GM12864 (cell line): ENCODE data around the gene DDI2.

Source experiments
- DNase-seq: peaks from one replicate; pipeline ENCODE4 v3.0.0-alpha.2; 2011; ENCODE audit warnings: low read depth
- H3K4me3 ChIP-seq: 2 replicates; pipeline ENCODE4 v1.5.1; 2011; ENCODE audit warnings: mild to moderate bottlenecking, low read depth, low read length, control low read depth
- TF ChIP-seq, protein P1 (sequence below): IDR thresholded peaks from 2 replicates; pipeline ENCODE4 v1.5.1; 2011; ENCODE audit warnings: low read depth, mild to moderate bottlenecking, moderate library complexity, low read length, control low read depth, inconsistent platforms; ENCODE audit errors: missing control alignments

DDI2 gene

DNA sequence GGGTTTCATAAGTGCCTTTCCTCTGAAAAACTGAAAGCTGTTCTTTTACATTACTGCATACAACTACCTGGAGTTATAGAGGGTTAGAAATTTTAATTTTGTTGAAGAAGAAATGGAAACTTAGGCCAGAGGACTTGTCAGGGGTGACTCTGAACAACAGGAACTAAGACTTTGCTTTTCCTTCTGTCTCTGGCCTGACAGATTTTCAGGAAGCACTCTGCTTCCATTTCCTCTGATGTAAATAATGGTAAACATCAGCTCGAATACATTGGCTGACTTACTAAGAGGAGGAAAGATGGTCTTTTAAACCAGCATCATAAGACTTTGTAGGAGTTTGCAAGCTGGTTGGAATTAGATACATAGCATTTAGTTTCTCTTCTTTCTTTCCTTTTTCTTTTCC, 39.8 kb downstream of the DDI2 start:
- no peak overlapping the region for H3K4me3 ChIP-seq
- TF ChIP-seq, protein P1, sequence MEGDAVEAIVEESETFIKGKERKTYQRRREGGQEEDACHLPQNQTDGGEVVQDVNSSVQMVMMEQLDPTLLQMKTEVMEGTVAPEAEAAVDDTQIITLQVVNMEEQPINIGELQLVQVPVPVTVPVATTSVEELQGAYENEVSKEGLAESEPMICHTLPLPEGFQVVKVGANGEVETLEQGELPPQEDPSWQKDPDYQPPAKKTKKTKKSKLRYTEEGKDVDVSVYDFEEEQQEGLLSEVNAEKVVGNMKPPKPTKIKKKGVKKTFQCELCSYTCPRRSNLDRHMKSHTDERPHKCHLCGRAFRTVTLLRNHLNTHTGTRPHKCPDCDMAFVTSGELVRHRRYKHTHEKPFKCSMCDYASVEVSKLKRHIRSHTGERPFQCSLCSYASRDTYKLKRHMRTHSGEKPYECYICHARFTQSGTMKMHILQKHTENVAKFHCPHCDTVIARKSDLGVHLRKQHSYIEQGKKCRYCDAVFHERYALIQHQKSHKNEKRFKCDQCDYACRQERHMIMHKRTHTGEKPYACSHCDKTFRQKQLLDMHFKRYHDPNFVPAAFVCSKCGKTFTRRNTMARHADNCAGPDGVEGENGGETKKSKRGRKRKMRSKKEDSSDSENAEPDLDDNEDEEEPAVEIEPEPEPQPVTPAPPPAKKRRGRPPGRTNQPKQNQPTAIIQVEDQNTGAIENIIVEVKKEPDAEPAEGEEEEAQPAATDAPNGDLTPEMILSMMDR: no peak
- no peak for DNase-seq

DNA sequence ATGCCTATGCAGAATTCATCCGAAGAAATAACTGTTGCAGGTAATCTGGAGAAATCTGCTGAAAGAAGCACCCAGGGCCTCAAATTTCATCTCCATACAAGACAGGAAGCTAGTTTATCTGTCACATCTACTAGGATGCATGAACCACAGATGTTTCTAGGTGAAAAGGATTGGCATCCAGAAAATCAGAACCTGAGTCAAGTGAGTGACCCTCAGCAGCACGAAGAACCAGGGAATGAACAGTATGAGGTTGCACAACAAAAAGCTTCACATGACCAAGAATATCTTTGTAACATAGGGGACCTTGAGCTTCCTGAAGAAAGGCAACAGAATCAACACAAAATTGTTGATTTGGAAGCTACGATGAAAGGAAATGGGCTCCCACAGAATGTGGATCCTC, 42.9 kb downstream of the DDI2 start:
- DNase-seq: no peak
- TF ChIP-seq, protein P1: no peak
- H3K4me3 ChIP-seq: no peak overlapping the region

DNA sequence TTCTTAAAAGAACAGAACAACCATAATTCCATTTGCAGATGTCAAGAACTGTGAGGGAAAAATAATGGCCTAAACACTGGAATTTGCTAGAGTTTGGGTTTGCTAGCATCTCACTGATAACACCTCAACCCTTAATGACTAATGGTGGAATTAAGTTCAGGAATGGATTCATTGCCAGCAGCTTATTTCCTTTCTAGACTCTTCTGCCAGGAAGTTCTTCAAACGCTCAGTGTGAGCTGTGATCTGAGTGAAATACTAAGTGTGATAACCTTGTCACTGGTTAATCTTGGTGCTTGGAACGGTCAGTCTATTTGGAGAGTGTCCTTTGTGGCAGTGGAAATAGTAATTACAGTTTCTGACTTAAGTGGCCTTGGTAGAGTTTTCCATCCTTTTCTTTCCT, 45.2 kb downstream of the DDI2 start:
- no peak for DNase-seq
- TF ChIP-seq, protein P1: no peak
- no peak overlapping the region for H3K4me3 ChIP-seq

DNA sequence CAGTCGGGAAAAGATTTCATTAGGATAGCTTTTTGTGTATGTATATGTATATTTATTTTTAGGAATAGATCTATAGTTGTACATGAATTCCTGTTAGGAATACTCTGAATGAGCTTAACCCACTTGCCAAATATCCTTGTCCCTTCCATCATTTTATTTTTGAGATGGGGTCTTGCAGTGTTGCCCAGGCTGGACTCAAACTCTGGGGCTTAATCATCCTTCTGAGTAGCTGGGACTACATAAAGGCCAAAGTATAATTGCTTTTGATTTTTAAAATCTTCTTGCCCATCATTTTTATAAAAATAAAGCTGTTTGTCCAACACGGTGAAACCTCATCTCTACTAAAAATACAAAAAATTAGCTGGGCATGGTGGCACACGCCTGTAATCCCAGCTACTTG, 46.7 kb downstream of the DDI2 start:
- TF ChIP-seq, protein P1: no peak
- no peak overlapping the region for H3K4me3 ChIP-seq
- DNase-seq: no peak

DNA sequence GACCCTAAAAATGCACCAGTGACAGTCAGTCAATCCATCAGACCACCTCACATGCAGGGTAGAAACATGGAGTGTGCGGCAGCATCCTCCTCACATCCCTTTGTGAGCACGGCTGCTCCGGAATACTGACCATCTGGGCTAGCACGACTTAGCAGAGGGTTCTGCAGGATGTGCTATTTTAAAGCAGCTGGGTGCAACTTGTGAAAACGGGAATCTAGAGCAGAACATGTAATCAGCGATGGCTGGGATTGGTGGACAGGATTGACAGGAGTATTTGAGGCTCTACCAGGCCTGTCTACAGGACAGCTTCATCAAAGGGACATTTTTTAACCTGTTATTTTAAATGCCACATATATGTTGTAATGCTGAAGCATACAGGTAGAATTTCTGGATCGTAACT, 50.1 kb downstream of the DDI2 start:
- DNase-seq: no peak
- H3K4me3 ChIP-seq: no peak overlapping the region
- TF ChIP-seq, protein P1: no peak

DNA sequence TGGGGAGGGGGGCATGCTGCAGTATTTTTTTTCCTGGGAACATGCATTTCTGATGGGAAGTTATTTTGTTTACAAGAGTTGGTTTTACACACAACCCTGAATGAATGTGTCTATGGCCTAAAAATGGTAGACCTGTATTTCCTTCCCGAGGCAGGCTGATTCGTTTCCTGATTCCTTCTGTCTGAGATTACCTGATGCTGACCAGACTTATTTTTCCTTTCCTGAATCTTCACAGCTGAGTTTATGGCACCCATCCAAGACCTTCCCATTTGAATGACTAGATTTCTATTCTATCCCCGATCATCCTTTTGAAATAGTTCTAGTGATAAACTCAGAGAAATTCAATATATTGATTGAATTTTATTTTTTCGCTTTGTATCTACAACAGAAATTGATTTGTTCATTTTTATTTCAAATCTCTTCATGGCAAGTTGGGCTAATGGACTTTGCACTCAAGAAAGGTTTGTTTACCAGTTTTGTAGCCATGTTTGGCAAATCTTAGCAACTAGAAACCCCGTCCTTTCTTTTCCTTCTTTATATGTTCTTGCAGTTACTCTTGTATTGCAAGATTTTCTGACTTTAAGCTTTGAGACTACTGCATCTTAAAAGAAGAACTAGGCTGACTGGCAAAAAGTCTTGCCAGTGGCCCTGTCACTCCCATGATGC, 51.0 kb downstream of the DDI2 start:
- no peak for DNase-seq
- TF ChIP-seq, protein P1: no peak

DNA sequence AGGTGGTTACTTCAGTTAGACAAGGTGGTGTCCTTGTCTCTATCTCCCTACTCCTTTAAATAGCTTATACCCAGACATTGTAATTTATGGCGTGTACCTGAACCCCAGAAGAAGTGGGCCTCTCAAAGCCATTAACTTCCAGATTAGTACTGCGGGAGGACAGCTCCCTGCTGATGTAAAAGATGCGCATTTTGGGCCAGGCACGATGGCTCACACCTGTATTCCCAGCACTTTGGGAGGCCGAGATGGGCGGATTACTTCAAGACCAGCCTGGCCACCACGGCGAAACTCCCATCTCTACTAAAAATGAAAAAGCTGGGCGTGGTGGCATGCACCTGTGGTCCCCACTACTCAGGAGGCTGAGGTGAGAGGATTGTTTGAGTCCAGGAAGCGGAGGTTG, 51.8 kb downstream of the DDI2 start:
- DNase-seq: no peak
- H3K4me3 ChIP-seq: no peak overlapping the region
- TF ChIP-seq, protein P1: no peak

More for the DNA sequence above, 51.0 kb downstream of the DDI2 start:
- H3K4me3 ChIP-seq: no peak overlapping the region
